ENCODE results near the gene PHKB. TPM values are rescaled to one million over a fixed set of nuclear protein-coding genes. Genes with fewer than 3 reads are reported as not detected.
A peak's percentile ranks its signal among the peaks of the same experiment; 100 is the strongest.

The PHKB gene
- total and polyA plus RNA-seq, 3 donors from 2014 or later, result 66.7 to 168 (median 136) TPM

DNA sequence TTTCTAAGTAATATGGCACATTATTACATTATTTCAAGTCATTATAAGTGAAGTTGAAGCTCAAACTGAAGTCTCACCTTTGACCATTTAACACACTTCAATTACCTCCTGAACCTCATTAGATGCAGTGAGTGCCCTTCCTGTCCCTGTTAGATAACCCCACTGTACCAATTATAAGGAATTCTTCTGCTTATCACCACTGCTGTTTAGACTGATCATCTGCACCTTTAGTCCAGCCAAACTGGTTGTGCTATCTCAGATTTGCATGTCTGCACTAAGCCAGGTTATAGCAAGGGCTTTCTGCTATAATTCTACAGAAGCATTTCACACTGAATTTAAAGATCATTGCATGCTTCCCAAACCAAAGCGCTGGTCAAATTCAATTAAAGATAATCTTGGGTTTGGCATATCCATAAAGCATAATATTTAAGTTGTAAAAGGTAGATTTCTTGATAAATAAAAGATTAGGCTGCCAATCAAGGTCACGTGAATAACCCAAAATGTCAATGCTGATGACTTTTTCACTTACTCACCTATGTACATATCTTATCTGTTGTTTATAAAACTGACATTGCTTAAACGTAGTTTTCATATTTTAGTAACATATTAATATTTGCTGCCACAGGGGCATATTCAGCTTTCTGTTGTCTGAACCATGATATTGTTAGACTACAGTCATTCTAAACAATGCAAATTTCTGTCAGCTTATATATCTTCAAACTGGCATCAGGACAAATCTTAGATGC is 12.1 kb upstream of the PHKB start:
- H3K27ac ChIP-seq, result no peak overlapping the region
- H3K4me1 ChIP-seq, result peaks cover 6% of the 10 kb centered on the region
- H3K27me3 ChIP-seq, result no peaks in the 10 kb centered on the region
- intact Hi-C loops (cut with DNase I; ENCODE audit: low total_unique reads), result no loop called here
- WGBS, 2 donors, result 82 to 85% methylated on average over 3 of the region's 3 CpGs
- no peaks in the 10 kb centered on the region for H3K36me3 ChIP-seq (ENCODE audit: low read depth, missing control alignments)
- TF ChIP-seq, protein P1, sequence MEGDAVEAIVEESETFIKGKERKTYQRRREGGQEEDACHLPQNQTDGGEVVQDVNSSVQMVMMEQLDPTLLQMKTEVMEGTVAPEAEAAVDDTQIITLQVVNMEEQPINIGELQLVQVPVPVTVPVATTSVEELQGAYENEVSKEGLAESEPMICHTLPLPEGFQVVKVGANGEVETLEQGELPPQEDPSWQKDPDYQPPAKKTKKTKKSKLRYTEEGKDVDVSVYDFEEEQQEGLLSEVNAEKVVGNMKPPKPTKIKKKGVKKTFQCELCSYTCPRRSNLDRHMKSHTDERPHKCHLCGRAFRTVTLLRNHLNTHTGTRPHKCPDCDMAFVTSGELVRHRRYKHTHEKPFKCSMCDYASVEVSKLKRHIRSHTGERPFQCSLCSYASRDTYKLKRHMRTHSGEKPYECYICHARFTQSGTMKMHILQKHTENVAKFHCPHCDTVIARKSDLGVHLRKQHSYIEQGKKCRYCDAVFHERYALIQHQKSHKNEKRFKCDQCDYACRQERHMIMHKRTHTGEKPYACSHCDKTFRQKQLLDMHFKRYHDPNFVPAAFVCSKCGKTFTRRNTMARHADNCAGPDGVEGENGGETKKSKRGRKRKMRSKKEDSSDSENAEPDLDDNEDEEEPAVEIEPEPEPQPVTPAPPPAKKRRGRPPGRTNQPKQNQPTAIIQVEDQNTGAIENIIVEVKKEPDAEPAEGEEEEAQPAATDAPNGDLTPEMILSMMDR (IDR thresholded peaks at IDR 0.05), result no peak
- TF ChIP-seq POLR2A (IDR thresholded peaks at IDR 0.05), result no peak
- no peak for DNase-seq
- no peak overlapping the region for H3K4me3 ChIP-seq
- H3K9me3 ChIP-seq, result no peaks in the 10 kb centered on the region

DNA sequence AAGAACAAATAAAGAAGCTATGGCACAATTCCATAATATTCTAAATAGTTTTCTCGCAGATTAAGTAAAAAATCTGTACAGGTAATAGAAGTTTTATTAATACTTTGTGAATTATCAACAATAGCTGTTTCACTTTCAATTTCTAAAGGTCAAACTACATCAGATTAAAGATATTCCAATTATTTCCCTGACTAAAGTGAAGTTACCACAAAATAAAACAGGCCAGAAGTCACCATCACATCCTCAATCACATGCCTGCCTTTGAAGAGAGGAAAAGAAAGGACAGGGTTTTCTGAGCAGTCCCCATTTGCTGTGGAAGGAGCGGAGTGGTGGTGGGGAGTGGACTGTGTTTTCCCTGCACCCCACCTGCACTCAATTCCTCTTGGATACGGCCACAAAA is 11.3 kb upstream of the PHKB start:
- intact Hi-C loops (cut with DNase I; ENCODE audit: low total_unique reads), result no loop called here
- TF ChIP-seq POLR2A (IDR thresholded peaks at IDR 0.05), result no peak
- TF ChIP-seq, protein P1 (IDR thresholded peaks at IDR 0.05), result no peak

DNA sequence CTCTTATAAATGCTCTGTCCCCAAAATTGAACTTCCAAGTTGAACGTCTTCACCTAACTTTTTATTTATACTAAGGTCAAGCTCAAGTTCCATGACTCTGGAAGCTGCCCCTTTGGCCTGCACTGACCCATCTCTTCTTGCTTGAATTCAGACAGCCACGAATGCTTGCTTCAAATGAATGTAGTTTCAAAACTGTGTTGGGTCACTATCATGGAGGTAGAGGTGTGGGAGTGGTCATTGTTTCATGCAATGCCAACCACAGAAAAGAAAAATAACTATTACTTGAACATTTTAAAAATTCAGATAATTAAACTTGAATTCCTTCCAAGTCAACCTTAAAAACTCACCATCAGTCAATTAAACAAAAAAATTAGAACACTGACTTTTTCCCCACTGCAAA is 2.8 kb upstream of the PHKB start:
- Histone ChIP-seq H3K27ac (peak overlapping the region; percentile 1 to 18), H3K4me1 (peaks cover 27% of the 10 kb centered on the region), H3K9me3 (no peaks in the 10 kb centered on the region), H3K27me3 (no peaks in the 10 kb centered on the region), H3K4me3 (no peak overlapping the region), H3K36me3 (ENCODE audit: low read depth, missing control alignments) (no peaks in the 10 kb centered on the region)
- TF ChIP-seq, protein P1 (IDR thresholded peaks at IDR 0.05), result no peak
- no peak for TF ChIP-seq POLR2A (IDR thresholded peaks at IDR 0.05)
- intact Hi-C loops (cut with DNase I; ENCODE audit: low total_unique reads), result no loop called here
- WGBS, 2 donors, result 32 to 40% methylated on average over 2 of the region's 2 CpGs
- DNase-seq, result no peak

More for the DNA sequence above, 11.3 kb upstream of the PHKB start:
- Histone ChIP-seq H3K9me3 (no peaks in the 10 kb centered on the region), H3K4me1 (peaks cover 6% of the 10 kb centered on the region), H3K27ac (no peak overlapping the region), H3K4me3 (no peak overlapping the region), H3K27me3 (no peaks in the 10 kb centered on the region), H3K36me3 (ENCODE audit: low read depth, missing control alignments) (no peaks in the 10 kb centered on the region)
- 82 to 90% methylated on average over 3 of the region's 3 CpGs for WGBS, 2 donors
- no peak for DNase-seq

DNA sequence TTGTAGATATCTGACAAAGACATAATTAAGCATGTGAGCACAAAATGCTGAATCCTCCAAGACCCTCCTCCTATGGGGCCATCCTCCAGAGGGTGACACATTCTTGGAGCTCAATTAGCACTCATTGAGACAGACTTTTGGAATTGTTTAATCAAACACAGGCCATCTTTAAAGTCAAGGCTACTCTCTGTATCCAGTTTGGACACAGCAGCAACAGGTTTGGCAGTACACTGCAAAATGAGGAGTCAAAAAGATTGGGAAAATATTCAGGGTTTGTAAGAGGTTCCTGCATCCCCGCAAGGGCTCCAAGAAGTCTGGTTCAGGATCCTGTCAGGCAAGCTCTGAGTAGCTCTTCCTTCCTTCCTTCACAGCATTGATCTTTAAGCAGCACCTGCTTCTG is 1.5 kb upstream of the PHKB start:
- TF ChIP-seq, protein P1 (IDR thresholded peaks at IDR 0.05), result no peak
- TF ChIP-seq POLR2A (IDR thresholded peaks at IDR 0.05), result no peak
- intact Hi-C loops (cut with DNase I; ENCODE audit: low total_unique reads), result no loop called here
- no peaks in the 10 kb centered on the region for H3K9me3 ChIP-seq
- H3K27me3 ChIP-seq, result no peaks in the 10 kb centered on the region
- 53 to 67% methylated on average over 1 of the region's 1 CpG for WGBS, 2 donors
- DNase-seq, result no peak
- peak overlapping the region in 1 of 2 donors; percentile 98 for H3K4me3 ChIP-seq
- H3K4me1 ChIP-seq, result peaks cover 37% of the 10 kb centered on the region
- peak overlapping the region; percentile 96 to 98 for H3K27ac ChIP-seq
- H3K36me3 ChIP-seq (ENCODE audit: low read depth, missing control alignments), result no peaks in the 10 kb centered on the region

DNA sequence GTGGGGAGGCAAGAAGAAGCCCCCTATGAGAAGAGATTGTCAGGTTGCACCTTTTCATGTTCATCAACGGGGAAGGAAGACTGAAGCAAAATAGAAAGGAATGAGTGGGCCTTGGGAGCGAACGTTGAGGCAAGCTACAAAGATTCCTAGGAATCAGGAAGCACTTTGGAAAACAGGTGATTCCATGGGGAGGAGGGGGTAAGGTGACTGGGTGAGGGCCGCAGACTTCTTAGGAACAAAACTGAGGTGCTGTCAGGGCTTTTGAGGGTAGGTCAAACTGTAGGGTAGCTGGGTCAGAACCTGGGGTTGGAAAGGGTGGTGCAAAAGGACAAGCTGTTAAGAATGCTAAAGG is 796 bp upstream of the PHKB start:
- H3K36me3 ChIP-seq (ENCODE audit: low read depth, missing control alignments), result no peaks in the 10 kb centered on the region
- intact Hi-C loops (cut with DNase I; ENCODE audit: low total_unique reads), result no loop called here
- peak overlapping the region; percentile 83 to 98 for H3K4me3 ChIP-seq
- peaks cover 38% of the 10 kb centered on the region for H3K4me1 ChIP-seq
- no peaks in the 10 kb centered on the region for H3K9me3 ChIP-seq
- H3K27me3 ChIP-seq, result no peaks in the 10 kb centered on the region
- H3K27ac ChIP-seq, result peak overlapping the region; percentile 96 to 98
- WGBS, 2 donors, result 0% methylated on average over 4 of the region's 4 CpGs
- DNase-seq, result no peak
- no peak for TF ChIP-seq POLR2A (IDR thresholded peaks at IDR 0.05)
- TF ChIP-seq, protein P1 (IDR thresholded peaks at IDR 0.05), result no peak
